ENCODE results near the gene OSTF1.

DNA sequence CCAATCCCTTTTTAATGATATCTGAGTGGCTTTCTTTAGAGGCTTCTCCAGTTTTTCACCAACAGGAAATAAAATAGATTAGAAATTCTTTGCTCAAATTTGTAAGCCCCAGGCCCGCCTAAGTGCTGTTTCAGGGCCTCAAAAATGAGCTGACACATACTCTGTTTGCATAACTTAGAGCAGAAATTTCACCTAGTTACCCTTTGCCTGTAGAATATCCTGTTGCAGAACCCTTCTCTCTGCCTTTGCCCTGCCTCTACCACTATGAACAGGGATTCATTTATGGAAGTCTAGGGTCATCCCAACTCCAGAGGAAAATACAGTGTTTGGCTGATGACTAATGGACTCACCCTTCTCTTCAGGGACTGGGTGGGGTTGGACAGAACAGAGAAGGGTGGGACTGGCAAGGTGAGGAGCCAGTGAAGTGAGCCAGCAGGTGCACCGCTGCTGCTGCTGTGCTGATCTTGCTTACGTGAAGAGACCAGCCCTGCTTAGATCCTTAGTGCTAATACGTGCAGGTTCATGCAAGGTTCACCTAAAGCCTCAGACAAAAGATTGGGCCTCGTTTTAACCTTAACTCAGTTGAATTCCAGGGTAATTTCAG is 22.8 kb downstream of the OSTF1 start:
- no peak for TF ChIP-seq EP300 (conservative IDR thresholded peaks at IDR 0.05; ENCODE audit: poor library complexity, severe bottlenecking)
- TF ChIP-seq EZH2 (IDR thresholded peaks at IDR 0.05; ENCODE audit: borderline replicate concordance, insufficient read depth, low read length, poor library complexity, severe bottlenecking), result no peak
- no peak for TF ChIP-seq TAF1 (IDR thresholded peaks at IDR 0.05; ENCODE audit: low read depth)
- TF ChIP-seq SMC3 (conservative IDR thresholded peaks at IDR 0.05; ENCODE audit: poor library complexity), result no peak
